GM21825 (cell line): Measurements from ENCODE around the gene AGBL1.
"Not testable (repeated sequence)": the region's sequence is repeated elsewhere in the genome, so short reads cannot be mapped to it uniquely, and the experiment has no call there.

Source experiments
- ATAC-seq: cut with Tn5 transposase; IDR thresholded peaks from one replicate; pipeline ENCODE4 v1.9.1; 2021; ENCODE audit warnings: mild to moderate bottlenecking, moderate library complexity; ENCODE audit not compliant: unreplicated experiment

AGBL1 gene

GRCh38 chr15:86392296-86392695 is 312.6 kb downstream of the AGBL1 start:
- no peak for ATAC-seq

- ATAC-seq, result no peak
Observed at GRCh38 chr15:86392874-86393273, 313.2 kb downstream of the AGBL1 start.

DNA sequence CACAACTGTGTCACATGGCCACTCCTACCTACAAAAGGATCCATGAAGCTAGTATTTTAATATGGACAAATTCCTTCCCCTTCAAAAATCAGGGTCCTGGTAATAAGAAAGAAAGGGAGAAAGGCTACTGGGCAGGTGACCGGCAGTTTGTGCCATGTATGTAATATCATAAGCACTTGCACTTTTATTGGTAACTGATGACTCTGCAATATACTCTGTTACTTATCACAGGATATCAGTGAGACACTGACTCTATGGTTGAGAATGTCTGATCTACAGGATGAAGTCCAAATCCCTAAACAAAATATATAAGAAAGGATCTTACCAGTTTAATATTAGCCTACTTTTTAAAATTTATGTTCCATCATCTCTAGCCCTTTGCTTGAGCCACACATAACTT is 315.2 kb downstream of the AGBL1 start:
- no peak for ATAC-seq

DNA sequence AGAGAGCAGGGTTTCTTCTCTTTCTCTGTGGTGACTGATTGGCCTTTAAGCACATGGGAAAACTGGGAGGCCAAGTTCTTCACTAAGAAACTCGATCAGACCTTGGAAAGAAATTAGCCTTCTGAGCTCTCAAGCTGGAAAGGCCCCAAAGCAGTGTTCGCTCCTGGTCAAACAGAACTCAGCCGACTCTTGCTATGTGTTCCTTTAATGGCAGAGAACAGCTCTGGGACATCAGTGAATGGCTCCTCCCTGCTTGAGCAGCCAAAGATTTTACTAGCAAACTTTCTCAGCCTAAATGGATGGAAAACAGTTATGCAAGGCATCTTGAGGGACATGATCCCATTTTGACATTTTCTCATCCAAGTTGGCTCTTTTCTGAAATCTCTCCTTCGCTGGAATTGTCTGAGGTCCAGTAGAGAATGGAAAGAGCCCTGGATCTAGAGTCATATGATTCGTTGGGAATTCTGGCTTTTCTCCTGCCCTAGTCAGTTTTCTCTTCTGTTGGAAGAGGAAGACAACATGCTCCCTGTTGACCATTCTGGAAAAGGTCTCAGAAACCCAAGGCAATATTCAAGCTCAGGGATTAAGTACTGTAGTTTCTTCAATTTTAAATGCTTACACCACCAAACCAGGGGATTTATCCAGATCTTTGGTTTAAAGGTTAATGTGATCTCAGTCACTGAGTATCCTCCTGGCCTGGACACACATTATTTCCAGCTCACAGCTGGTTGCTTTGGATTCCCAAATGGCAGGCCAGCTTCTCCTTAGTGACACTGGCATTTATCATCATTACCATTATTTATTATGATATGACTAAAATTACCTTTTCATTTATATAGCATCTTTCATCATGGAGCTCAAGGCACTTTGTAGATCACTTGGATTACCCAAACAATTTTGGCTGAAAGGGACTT is 319.6 kb downstream of the AGBL1 start:
- no peak for ATAC-seq

DNA sequence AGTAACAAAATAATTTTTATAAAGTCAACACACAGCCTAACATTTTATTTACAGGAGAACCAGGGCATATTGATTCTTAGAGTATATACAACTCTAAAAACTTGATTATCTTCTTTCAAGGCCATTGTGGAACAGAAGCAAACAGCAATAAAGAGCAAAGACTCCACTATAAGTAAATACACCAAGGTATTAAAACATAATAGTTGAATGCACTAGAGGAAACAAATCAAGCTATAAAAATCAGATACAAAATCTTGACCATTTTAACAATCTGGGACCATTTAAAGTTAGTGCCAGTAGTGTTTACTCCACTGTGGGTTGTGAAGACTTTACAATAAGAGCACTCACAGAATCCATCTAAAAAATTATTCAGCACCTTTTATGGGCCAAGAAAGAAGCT is 323.6 kb downstream of the AGBL1 start:
- ATAC-seq, result no peak

GRCh38 chr15:86403914-86404583 is 324.4 kb downstream of the AGBL1 start:
- ATAC-seq, result no peak

GRCh38 chr15:86408261-86408660 is 328.6 kb downstream of the AGBL1 start:
- ATAC-seq, result no peak

- ATAC-seq, result no peak
Observed at GRCh38 chr15:86411916-86412315, 332.2 kb downstream of the AGBL1 start.

- no peak for ATAC-seq
Observed at GRCh38 chr15:86413191-86413590, 333.5 kb downstream of the AGBL1 start.

DNA sequence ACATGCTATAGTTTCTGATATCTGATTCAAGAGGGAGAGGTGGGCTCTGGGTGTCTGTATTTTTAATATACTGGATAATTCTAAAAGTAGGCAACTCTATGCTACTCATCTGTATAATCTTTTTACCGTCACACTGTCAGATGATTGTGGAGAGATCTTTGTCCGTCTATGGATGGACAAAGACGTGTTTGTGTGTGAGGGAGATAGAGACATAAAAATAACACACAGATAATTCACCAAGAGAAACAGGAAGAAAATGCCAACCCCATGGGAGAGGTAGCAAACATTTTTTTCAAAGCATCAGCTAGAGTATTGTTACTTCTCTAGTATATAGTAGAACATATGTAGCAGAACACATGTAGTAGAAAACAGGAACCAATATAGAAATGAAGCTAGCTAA is 346.1 kb downstream of the AGBL1 start:
- no peak for ATAC-seq

- no peak for ATAC-seq
Observed at GRCh38 chr15:86432861-86433260, 353.2 kb downstream of the AGBL1 start.

DNA sequence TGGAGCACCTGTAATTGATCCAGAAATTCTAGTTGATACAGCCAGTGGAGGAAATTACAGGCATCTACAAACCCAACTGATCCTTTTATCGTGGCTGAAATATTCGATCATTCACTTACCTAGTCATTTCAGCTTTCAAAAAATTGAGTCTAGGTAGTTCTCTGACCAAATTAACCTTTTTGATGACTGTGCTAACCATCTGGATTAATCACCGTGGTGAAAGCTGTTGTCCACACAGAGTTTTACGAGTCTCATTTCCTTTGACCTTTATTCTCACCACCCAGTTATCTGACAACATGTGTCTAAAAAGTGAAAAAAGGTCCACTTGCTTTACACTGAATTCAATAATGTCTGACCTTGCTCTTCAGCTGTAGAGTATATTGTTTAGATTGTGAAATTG is 354.3 kb downstream of the AGBL1 start:
- no peak for ATAC-seq

- ATAC-seq, result no peak
Observed at GRCh38 chr15:86439614-86440013, 359.9 kb downstream of the AGBL1 start.

GRCh38 chr15:86444527-86444926 is 364.9 kb downstream of the AGBL1 start:
- ATAC-seq, result no peak

- no peak for ATAC-seq
Observed at GRCh38 chr15:86445579-86446252, 366.0 kb downstream of the AGBL1 start.

- no peak for ATAC-seq
Observed at GRCh38 chr15:86446253-86446640, 366.6 kb downstream of the AGBL1 start.

GRCh38 chr15:86465470-86466039 is 385.9 kb downstream of the AGBL1 start:
- ATAC-seq, result not testable (repeated sequence)

DNA sequence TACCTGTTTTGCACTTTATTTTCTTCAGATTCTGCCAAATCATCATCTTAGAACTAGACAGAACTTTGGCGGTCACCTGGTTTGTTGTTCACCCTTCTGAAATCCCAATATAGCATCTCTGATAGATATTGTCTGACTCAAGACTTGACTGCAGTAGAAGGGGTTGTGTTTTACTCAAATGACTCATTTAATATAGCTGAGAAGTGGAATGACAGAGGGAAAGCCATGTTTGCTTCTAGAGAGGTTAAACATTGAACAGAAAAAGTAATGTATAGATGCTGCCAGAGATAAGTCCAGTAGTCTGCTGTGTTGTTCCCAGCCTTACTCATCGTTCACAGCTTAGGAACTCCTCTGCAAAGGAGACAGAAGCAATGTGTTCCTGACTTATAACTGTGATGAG is 402.0 kb downstream of the AGBL1 start:
- no peak for ATAC-seq

- ATAC-seq, result no peak
Observed at GRCh38 chr15:86483936-86484335, 404.3 kb downstream of the AGBL1 start.

DNA sequence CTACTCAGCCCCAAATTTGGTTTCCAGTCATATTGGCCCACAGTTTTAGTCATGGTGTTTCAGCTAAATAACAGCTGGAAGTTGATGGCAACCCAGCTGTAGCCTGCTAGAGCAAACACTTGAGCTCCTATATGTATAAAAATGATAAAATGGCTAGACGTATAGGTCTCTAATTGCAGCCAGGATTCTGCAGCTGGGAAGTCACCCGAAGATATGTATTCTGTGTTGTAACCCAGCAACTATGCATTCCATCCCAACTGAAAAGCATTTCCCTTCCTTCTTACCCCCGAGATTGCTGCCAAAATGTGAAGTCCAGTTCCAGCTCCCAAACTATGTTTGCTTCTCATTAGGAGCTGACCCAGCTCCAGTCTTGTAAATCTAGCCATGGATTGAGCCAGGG is 408.4 kb downstream of the AGBL1 start:
- ATAC-seq, result no peak

DNA sequence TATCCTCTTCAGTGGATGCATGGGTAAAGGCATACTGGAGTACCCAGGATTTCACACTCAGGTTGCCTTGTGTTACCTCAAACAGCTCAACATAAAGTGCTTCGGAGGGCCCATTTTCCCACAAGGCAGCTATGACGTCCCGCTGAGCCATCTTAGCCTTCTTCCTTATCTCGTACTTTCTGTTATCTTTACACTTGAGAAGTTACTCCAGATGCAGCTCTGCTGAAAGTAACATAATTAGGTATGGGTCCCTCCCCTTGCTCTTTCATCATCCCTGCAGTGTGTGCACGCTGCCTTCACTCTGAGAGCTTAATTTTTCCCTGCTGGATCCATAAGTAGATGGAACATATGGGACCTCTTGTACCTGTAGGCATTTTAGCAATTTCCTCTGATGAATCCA is 410.3 kb downstream of the AGBL1 start:
- ATAC-seq, result no peak
